ENCODE measurements around the gene AOX1.
"Not testable (repeated sequence)": the region's sequence is repeated elsewhere in the genome, so short reads cannot be mapped to it uniquely, and the experiment has no call there.

The AOX1 gene

GRCh38 chr2:200615247-200615646 is 29.4 kb downstream of the AOX1 start:
- no peak overlapping the region for H3K27ac Mint-ChIP-seq
- H3K27me3 Mint-ChIP-seq, result peaks cover 9% of the 10 kb centered on the region
- no peaks in the 10 kb centered on the region for H3K9me3 Mint-ChIP-seq (ENCODE audit: low read depth)
- no peaks in the 10 kb centered on the region for H3K36me3 Mint-ChIP-seq
- H3K4me3 Mint-ChIP-seq, result no peak overlapping the region
- peaks cover 9% of the 10 kb centered on the region for H3K4me1 Mint-ChIP-seq (ENCODE audit: low read depth)

GRCh38 chr2:200616193-200616592 is 30.4 kb downstream of the AOX1 start:
- H3K27ac Mint-ChIP-seq, result no peak overlapping the region
- H3K27me3 Mint-ChIP-seq, result peaks cover 9% of the 10 kb centered on the region
- no peaks in the 10 kb centered on the region for H3K36me3 Mint-ChIP-seq
- no peaks in the 10 kb centered on the region for H3K9me3 Mint-ChIP-seq (ENCODE audit: low read depth)
- H3K4me1 Mint-ChIP-seq (ENCODE audit: low read depth), result peaks cover 9% of the 10 kb centered on the region
- no peak overlapping the region for H3K4me3 Mint-ChIP-seq

GRCh38 chr2:200616656-200617055 is 30.8 kb downstream of the AOX1 start:
- no peak overlapping the region for H3K27ac Mint-ChIP-seq
- no peaks in the 10 kb centered on the region for H3K9me3 Mint-ChIP-seq (ENCODE audit: low read depth)
- H3K36me3 Mint-ChIP-seq, result no peaks in the 10 kb centered on the region
- H3K4me3 Mint-ChIP-seq, result no peak overlapping the region
- H3K27me3 Mint-ChIP-seq, result peaks cover 9% of the 10 kb centered on the region
- H3K4me1 Mint-ChIP-seq (ENCODE audit: low read depth), result peaks cover 9% of the 10 kb centered on the region

GRCh38 chr2:200617156-200618053 is 31.6 kb downstream of the AOX1 start:
- Mint-ChIP-seq H3K9me3 (ENCODE audit: low read depth) (no peaks in the 10 kb centered on the region), H3K4me1 (ENCODE audit: low read depth) (peaks cover 9% of the 10 kb centered on the region), H3K4me3 (no peak overlapping the region), H3K27ac (no peak overlapping the region), H3K36me3 (no peaks in the 10 kb centered on the region), H3K27me3 (peaks cover 9% of the 10 kb centered on the region)

GRCh38 chr2:200618054-200618419 is 32.2 kb downstream of the AOX1 start:
- Mint-ChIP-seq H3K4me3 (no peak overlapping the region), H3K9me3 (ENCODE audit: low read depth) (no peaks in the 10 kb centered on the region), H3K27me3 (peaks cover 9% of the 10 kb centered on the region), H3K27ac (no peak overlapping the region), H3K36me3 (no peaks in the 10 kb centered on the region), H3K4me1 (ENCODE audit: low read depth) (peaks cover 9% of the 10 kb centered on the region)

GRCh38 chr2:200618590-200619021 is 32.8 kb downstream of the AOX1 start:
- Mint-ChIP-seq H3K27ac (no peak overlapping the region), H3K36me3 (no peaks in the 10 kb centered on the region), H3K9me3 (ENCODE audit: low read depth) (no peaks in the 10 kb centered on the region), H3K4me3 (no peak overlapping the region), H3K4me1 (ENCODE audit: low read depth) (peaks cover 9% of the 10 kb centered on the region), H3K27me3 (peaks cover 9% of the 10 kb centered on the region)

GRCh38 chr2:200619279-200619678 is 33.5 kb downstream of the AOX1 start:
- no peaks in the 10 kb centered on the region for H3K36me3 Mint-ChIP-seq
- H3K9me3 Mint-ChIP-seq (ENCODE audit: low read depth), result no peaks in the 10 kb centered on the region
- H3K27me3 Mint-ChIP-seq, result peaks cover 10% of the 10 kb centered on the region
- H3K4me1 Mint-ChIP-seq (ENCODE audit: low read depth), result peaks cover 9% of the 10 kb centered on the region
- H3K27ac Mint-ChIP-seq, result no peak overlapping the region
- H3K4me3 Mint-ChIP-seq, result no peak overlapping the region

GRCh38 chr2:200620606-200621390 is 35.0 kb downstream of the AOX1 start:
- H3K36me3 Mint-ChIP-seq, result no peaks in the 10 kb centered on the region
- peaks cover 9% of the 10 kb centered on the region for H3K4me1 Mint-ChIP-seq (ENCODE audit: low read depth)
- no peak overlapping the region for H3K4me3 Mint-ChIP-seq
- no peaks in the 10 kb centered on the region for H3K9me3 Mint-ChIP-seq (ENCODE audit: low read depth)
- H3K27me3 Mint-ChIP-seq, result peaks cover 3% of the 10 kb centered on the region
- no peak overlapping the region for H3K27ac Mint-ChIP-seq

GRCh38 chr2:200622106-200622505 is 36.3 kb downstream of the AOX1 start:
- Mint-ChIP-seq H3K36me3 (no peaks in the 10 kb centered on the region), H3K4me1 (ENCODE audit: low read depth) (peaks cover 9% of the 10 kb centered on the region), H3K4me3 (no peak overlapping the region), H3K27ac (no peak overlapping the region), H3K27me3 (peaks cover 3% of the 10 kb centered on the region), H3K9me3 (ENCODE audit: low read depth) (no peaks in the 10 kb centered on the region)

GRCh38 chr2:200624026-200624425 is 38.2 kb downstream of the AOX1 start:
- no peak overlapping the region for H3K4me3 Mint-ChIP-seq
- H3K36me3 Mint-ChIP-seq, result no peaks in the 10 kb centered on the region
- no peaks in the 10 kb centered on the region for H3K9me3 Mint-ChIP-seq (ENCODE audit: low read depth)
- peaks cover 6% of the 10 kb centered on the region for H3K27me3 Mint-ChIP-seq
- H3K27ac Mint-ChIP-seq, result no peak overlapping the region
- peaks cover under 1% of the 10 kb centered on the region for H3K4me1 Mint-ChIP-seq (ENCODE audit: low read depth)

GRCh38 chr2:200624658-200625057 is 38.8 kb downstream of the AOX1 start:
- Mint-ChIP-seq H3K9me3 (ENCODE audit: low read depth) (no peaks in the 10 kb centered on the region), H3K36me3 (no peaks in the 10 kb centered on the region)

GRCh38 chr2:200625282-200625681 is 39.5 kb downstream of the AOX1 start:
- Mint-ChIP-seq H3K4me3 (no peak overlapping the region), H3K36me3 (no peaks in the 10 kb centered on the region), H3K4me1 (ENCODE audit: low read depth) (no peaks in the 10 kb centered on the region), H3K27me3 (peaks cover 11% of the 10 kb centered on the region), H3K9me3 (ENCODE audit: low read depth) (no peaks in the 10 kb centered on the region), H3K27ac (no peak overlapping the region)

More at GRCh38 chr2:200624658-200625057, 38.8 kb downstream of the AOX1 start:
- Mint-ChIP-seq H3K27ac (no peak overlapping the region), H3K4me3 (no peak overlapping the region), H3K27me3 (peaks cover 9% of the 10 kb centered on the region), H3K4me1 (ENCODE audit: low read depth) (no peaks in the 10 kb centered on the region)

- Mint-ChIP-seq H3K9me3 (ENCODE audit: low read depth) (no peaks in the 10 kb centered on the region), H3K4me3 (no peak overlapping the region), H3K4me1 (ENCODE audit: low read depth) (no peaks in the 10 kb centered on the region), H3K36me3 (no peaks in the 10 kb centered on the region), H3K27me3 (peaks cover 11% of the 10 kb centered on the region), H3K27ac (no peak overlapping the region)
Measured at GRCh38 chr2:200625958-200626363, 40.1 kb downstream of the AOX1 start.

- H3K4me1 Mint-ChIP-seq (ENCODE audit: low read depth), result no peaks in the 10 kb centered on the region
- H3K9me3 Mint-ChIP-seq (ENCODE audit: low read depth), result no peaks in the 10 kb centered on the region
- H3K36me3 Mint-ChIP-seq, result no peaks in the 10 kb centered on the region
- H3K4me3 Mint-ChIP-seq, result no peak overlapping the region
- H3K27me3 Mint-ChIP-seq, result peaks cover 11% of the 10 kb centered on the region
- H3K27ac Mint-ChIP-seq, result no peak overlapping the region
Measured at GRCh38 chr2:200627110-200627770, 41.4 kb downstream of the AOX1 start.

- H3K27me3 Mint-ChIP-seq, result peaks cover 11% of the 10 kb centered on the region
- not testable (repeated sequence) for H3K36me3 Mint-ChIP-seq; H3K9me3 Mint-ChIP-seq (ENCODE audit: low read depth); H3K4me1 Mint-ChIP-seq (ENCODE audit: low read depth); H3K4me3 Mint-ChIP-seq; H3K27ac Mint-ChIP-seq
Measured at GRCh38 chr2:200628461-200628860, 42.6 kb downstream of the AOX1 start.
